Parathyroid adenoma (tissue), 2 donors: Measurements from ENCODE around the gene SH2D1A.
"Not testable (repeated sequence)": the region's sequence is repeated elsewhere in the genome, so short reads cannot be mapped to it uniquely, and the experiment has no call there.

Experiments
- H2AFZ ChIP-seq: fragments of 300-600 bp; sonication (generic); one replicate; pipeline ENCODE4 v1.7.0; 2017; ENCODE audit warnings: antibody characterized with exemption, mild to moderate bottlenecking
- H3K27ac ChIP-seq: fragments of 300-600 bp; sonication (generic); one replicate; pipeline ENCODE4 v1.7.0; 2017
- H3K27me3 ChIP-seq: fragments of 300-600 bp; sonication (generic); one replicate; pipeline ENCODE4 v1.7.0; 2017; ENCODE audit warnings: low read length; ENCODE audit not compliant: control insufficient read depth, insufficient read depth
- H3K36me3 ChIP-seq: fragments of 300-600 bp; sonication (generic); one replicate; pipeline ENCODE4 v1.7.0; 2017; ENCODE audit warnings: low read length; ENCODE audit not compliant: control insufficient read depth, insufficient read depth
- H3K4me1 ChIP-seq: fragments of 300-600 bp; sonication (generic); one replicate; pipeline ENCODE4 v1.7.0; 2017; ENCODE audit warnings: control low read depth
- H3K4me2 ChIP-seq: fragments of 300-600 bp; sonication (generic); one replicate; pipeline ENCODE4 v1.7.0; 2017; ENCODE audit warnings: low read length
- H3K4me3 ChIP-seq: fragments of 300-600 bp; sonication (generic); one replicate; pipeline ENCODE4 v1.7.0; 2017; ENCODE audit warnings: low read depth, low read length
- H3K79me2 ChIP-seq: fragments of 300-600 bp; sonication (generic); one replicate; pipeline ENCODE4 v1.7.0; 2017; ENCODE audit warnings: control low read depth
- H3K9ac ChIP-seq: fragments of 300-600 bp; sonication (generic); one replicate; pipeline ENCODE4 v1.7.0; 2017; ENCODE audit warnings: mild to moderate bottlenecking
- H3K9me3 ChIP-seq: fragments of 300-600 bp; sonication (generic); one replicate; pipeline ENCODE4 v1.7.0; 2017; ENCODE audit warnings: low read length; ENCODE audit not compliant: control insufficient read depth
- CTCF ChIP-seq: fragments of 300-600 bp; sonication (generic); IDR thresholded peaks from one replicate; pipeline ENCODE4 v1.7.0; 2017; ENCODE audit warnings: antibody characterized with exemption, mild to moderate bottlenecking
- donor health status: primary hyperparathyroidism.

The SH2D1A gene

GRCh38 chrX:124328765-124329164 is 17.6 kb upstream of the SH2D1A start:
- H3K27ac ChIP-seq, result no peak overlapping the region
- no peak overlapping the region for H3K4me3 ChIP-seq
- no peak overlapping the region for H2AFZ ChIP-seq
- no peaks in the 10 kb centered on the region for H3K36me3 ChIP-seq
- H3K4me1 ChIP-seq, result no peaks in the 10 kb centered on the region
- H3K4me2 ChIP-seq, result no peak overlapping the region
- no peaks in the 10 kb centered on the region for H3K9me3 ChIP-seq
- no peaks in the 10 kb centered on the region for H3K79me2 ChIP-seq
- H3K9ac ChIP-seq, result no peak overlapping the region
- no peaks in the 10 kb centered on the region for H3K27me3 ChIP-seq
- TF ChIP-seq CTCF, result no peak

DNA sequence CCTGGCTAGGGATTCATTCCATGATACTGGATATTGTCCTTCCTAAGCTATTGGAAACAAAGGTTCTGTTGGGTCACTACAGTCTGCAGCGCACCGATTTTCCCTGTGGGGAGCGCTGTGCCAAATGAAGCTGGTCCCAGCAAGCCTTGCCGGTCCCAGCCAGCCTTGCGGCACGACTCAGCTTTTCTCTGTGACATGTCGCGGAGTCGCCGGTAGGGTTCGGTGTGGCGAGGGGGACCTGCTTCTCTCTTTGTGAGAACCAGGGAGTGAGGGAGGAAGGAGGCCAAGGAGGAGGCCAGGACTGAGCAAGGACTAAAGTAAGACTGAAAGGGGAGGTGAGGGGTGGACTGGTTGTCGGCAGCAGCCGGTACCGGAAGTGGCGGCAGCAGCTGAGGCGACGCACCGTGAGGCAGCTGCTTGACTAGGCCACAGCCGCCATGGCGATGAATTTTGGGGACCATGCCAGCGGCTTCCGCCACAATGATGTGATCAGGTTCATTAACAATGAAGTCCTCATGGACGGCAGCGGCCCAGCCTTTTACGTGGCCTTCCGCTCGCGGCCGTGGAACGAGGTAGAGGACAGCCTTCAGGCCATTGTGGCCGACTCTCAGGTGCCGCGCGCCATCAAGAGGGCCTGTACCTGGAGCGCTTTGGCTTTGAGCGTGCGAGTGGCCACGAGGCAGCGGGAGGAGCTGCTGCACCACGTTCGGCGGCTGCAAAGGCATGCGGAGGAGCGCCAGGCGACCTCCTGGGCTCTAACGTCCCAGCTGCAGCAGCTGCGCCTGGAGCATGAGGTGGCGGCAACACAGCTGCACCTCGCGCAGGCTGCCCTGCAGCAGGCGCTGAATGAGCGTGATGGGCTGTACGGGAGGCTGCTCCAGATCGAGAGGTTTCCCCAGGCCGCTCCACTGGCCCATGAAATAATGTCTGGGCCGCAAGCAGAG is 13.6 kb upstream of the SH2D1A start, which contains the start of gene TEX13D:
Gene TEX13D, plus strand, starts transcription at position 180 of the 944 bp plus-strand sequence. Its CDS starts 258 bp downstream, at position 438.
- Histone ChIP-seq H3K79me2 (no peaks in the 10 kb centered on the region), H3K27ac (no peak within 1 kb of the TSS), H3K36me3 (no peaks in the 10 kb centered on the region), H3K9me3 (no peaks in the 10 kb centered on the region), H3K4me1 (no peaks in the 10 kb centered on the region), H3K9ac (no peak within 1 kb of the TSS), H2AFZ (no peak within 1 kb of the TSS), H3K27me3 (no peaks in the 10 kb centered on the region), H3K4me3 (no peak within 1 kb of the TSS), H3K4me2 (no peak within 1 kb of the TSS)
- TF ChIP-seq CTCF, result no peak

DNA sequence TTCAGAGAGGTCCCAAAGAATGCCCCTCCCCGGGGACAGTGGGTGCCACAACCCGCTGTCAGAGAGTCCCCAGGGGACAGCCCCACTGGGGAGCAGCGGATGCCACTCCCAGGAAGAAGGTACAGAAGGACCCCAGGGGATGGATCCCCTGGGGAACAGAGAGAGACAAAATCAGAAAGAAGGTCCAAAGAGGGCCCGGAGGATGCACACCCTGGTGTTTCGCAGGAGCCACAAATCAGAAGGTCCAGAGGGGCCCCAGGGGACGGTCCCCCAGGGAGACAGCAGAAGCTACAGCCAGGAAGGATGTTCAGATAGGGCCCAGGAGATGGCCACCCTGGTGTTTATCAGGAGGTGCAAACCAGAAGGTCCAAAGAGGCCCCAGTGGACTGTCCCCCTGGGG is 12.5 kb upstream of the SH2D1A start:
- Histone ChIP-seq H3K9me3 (no peaks in the 10 kb centered on the region), H3K79me2 (no peaks in the 10 kb centered on the region), H3K27me3 (no peaks in the 10 kb centered on the region), H3K27ac (no peak overlapping the region), H3K4me1 (no peaks in the 10 kb centered on the region), H3K9ac (no peak overlapping the region), H3K4me2 (no peak overlapping the region), H3K36me3 (no peaks in the 10 kb centered on the region), H3K4me3 (no peak overlapping the region), H2AFZ (no peak overlapping the region)
- no peak for TF ChIP-seq CTCF

DNA sequence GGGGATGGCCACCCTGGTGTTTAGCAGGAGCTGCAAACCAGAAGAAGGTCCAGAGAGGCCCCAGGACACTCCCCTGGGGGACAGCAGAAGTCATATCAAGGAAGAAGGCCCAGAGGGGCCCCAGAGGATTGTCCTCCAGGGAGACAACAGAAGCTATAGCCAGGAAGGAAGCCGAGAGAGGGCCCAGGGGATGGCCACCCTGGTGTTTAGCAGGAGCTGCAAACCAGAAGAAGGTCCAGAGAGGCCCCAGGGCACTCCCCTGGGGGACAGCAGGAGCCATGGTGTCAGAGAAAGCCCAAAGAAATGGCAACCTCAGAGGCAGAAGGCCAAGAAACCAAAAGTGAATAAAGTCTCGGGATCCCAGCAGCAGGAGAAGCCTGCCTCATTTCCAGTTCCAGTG is 11.8 kb upstream of the SH2D1A start:
- H3K9ac ChIP-seq, H3K4me1 ChIP-seq, H3K36me3 ChIP-seq, H3K27ac ChIP-seq, H3K4me2 ChIP-seq, H2AFZ ChIP-seq, H3K79me2 ChIP-seq, H3K4me3 ChIP-seq, H3K27me3 ChIP-seq, H3K9me3 ChIP-seq: not testable (repeated sequence)

GRCh38 chrX:124335598-124335997 is 10.8 kb upstream of the SH2D1A start:
- no peaks in the 10 kb centered on the region for H3K9me3 ChIP-seq

More at GRCh38 chrX:124335598-124335997, 10.8 kb upstream of the SH2D1A start:
- Histone ChIP-seq H3K9ac (no peak overlapping the region), H3K36me3 (no peaks in the 10 kb centered on the region), H3K4me1 (no peaks in the 10 kb centered on the region), H3K79me2 (no peaks in the 10 kb centered on the region), H3K27me3 (no peaks in the 10 kb centered on the region), H3K27ac (no peak overlapping the region), H3K4me2 (no peak overlapping the region), H3K4me3 (no peak overlapping the region), H2AFZ (no peak overlapping the region)
- no peak for TF ChIP-seq CTCF
